Calu3 (cell line): ENCODE data around the gene XRCC5. TPM values are rescaled to one million over a fixed set of nuclear protein-coding genes. Genes with fewer than 3 reads are reported as not detected.

Experiments
- BruUV-seq: library from RNA; stranded (reverse); fragments of 400-500 nt; replicated peaks from 2 replicates; lab custom pipeline; 2021; lab: Mats Ljungman, UMichigan
- CTCF ChIA-PET: fragments of 300-600 bp; sonication (Branson Sonifier 250); formaldehyde crosslinking; loops from one replicate; lab custom pipeline; 2022; ENCODE audit warnings: antibody characterized with exemption; lab: Charles Lee
- DNase-seq: peaks from one replicate; pipeline ENCODE4 v3.0.0; 2022
- H3K27ac Mint-ChIP-seq: one replicate; pipeline ENCODE4 v1.8.0; 2022; ENCODE audit warnings: mixed read lengths; ENCODE audit not compliant: unreplicated experiment
- H3K27me3 Mint-ChIP-seq: one replicate; pipeline ENCODE4 v1.8.0; 2022; ENCODE audit warnings: mixed read lengths; ENCODE audit not compliant: unreplicated experiment
- H3K36me3 Mint-ChIP-seq: one replicate; pipeline ENCODE4 v1.8.0; 2022; ENCODE audit warnings: mild to moderate bottlenecking, moderate library complexity, mixed read lengths; ENCODE audit not compliant: insufficient read depth, unreplicated experiment
- H3K4me1 Mint-ChIP-seq: one replicate; pipeline ENCODE4 v1.8.0; 2022; ENCODE audit warnings: mild to moderate bottlenecking, low read depth, mixed read lengths; ENCODE audit not compliant: unreplicated experiment
- H3K4me3 Mint-ChIP-seq: one replicate; pipeline ENCODE4 v1.8.0; 2022; ENCODE audit warnings: mild to moderate bottlenecking, low read depth, moderate library complexity, mixed read lengths; ENCODE audit not compliant: unreplicated experiment
- H3K9me3 Mint-ChIP-seq: one replicate; pipeline ENCODE4 v1.8.0; 2022; ENCODE audit warnings: low read depth, mixed read lengths; ENCODE audit not compliant: unreplicated experiment
- intact Hi-C: fragments of 100-400 bp; cut with micrococcal nuclease; formaldehyde crosslinking; loops from one replicate; pipeline ENCODE4 v1.10.0; 2022; ENCODE audit not compliant: unreplicated experiment
- total RNA-seq: library from RNA; stranded (reverse); gene quantifications from 2 replicates; pipeline ENCODE4 v1.2.3, GENCODE V29; 2022
- TF ChIP-seq, protein P1 (sequence below): fragments of 200-600 bp; IDR thresholded peaks from one replicate; pipeline ENCODE4 v1.8.0; 2022; ENCODE audit warnings: antibody characterized with exemption; ENCODE audit not compliant: unreplicated experiment

The XRCC5 gene
- total RNA-seq, 1 experiment from 2014 or later: 313 TPM

DNA sequence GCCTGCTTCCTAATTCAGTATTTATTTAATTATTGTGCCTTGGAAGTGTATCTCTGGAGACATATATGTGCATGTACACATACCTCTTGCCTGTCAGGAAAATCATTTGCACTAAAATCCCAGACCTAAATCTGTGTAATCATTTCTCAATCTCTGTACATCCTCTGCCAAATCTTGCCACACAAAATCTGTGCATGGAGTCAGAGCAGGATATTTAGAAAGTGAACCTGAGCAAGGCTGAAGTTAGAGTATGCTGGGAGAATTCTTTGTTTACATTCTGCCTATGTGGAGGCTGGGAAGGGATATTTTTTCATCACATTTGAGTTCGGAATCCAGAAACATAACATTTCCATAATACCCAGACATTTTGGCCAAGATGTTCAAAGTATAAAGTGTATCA lies 9.3 kb downstream of the XRCC5 start:
- Mint-ChIP-seq H3K27me3 (no peaks in the 10 kb centered on the region), H3K36me3 (peaks cover 93% of the 10 kb centered on the region), H3K27ac (no peak overlapping the region), H3K9me3 (no peaks in the 10 kb centered on the region), H3K4me1 (peaks cover 34% of the 10 kb centered on the region), H3K4me3 (no peak overlapping the region)
- CTCF ChIA-PET: interaction anchor here (0.9 kb wide), 1 partner anchor 61 kb away, joined by 3 read pairs; no protein-coding TSS in a partner anchor
- BruUV-seq: no TSS peak
- TF ChIP-seq, protein P1, sequence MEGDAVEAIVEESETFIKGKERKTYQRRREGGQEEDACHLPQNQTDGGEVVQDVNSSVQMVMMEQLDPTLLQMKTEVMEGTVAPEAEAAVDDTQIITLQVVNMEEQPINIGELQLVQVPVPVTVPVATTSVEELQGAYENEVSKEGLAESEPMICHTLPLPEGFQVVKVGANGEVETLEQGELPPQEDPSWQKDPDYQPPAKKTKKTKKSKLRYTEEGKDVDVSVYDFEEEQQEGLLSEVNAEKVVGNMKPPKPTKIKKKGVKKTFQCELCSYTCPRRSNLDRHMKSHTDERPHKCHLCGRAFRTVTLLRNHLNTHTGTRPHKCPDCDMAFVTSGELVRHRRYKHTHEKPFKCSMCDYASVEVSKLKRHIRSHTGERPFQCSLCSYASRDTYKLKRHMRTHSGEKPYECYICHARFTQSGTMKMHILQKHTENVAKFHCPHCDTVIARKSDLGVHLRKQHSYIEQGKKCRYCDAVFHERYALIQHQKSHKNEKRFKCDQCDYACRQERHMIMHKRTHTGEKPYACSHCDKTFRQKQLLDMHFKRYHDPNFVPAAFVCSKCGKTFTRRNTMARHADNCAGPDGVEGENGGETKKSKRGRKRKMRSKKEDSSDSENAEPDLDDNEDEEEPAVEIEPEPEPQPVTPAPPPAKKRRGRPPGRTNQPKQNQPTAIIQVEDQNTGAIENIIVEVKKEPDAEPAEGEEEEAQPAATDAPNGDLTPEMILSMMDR: no peak
- intact Hi-C loops: no loop called here
- DNase-seq: no peak

DNA sequence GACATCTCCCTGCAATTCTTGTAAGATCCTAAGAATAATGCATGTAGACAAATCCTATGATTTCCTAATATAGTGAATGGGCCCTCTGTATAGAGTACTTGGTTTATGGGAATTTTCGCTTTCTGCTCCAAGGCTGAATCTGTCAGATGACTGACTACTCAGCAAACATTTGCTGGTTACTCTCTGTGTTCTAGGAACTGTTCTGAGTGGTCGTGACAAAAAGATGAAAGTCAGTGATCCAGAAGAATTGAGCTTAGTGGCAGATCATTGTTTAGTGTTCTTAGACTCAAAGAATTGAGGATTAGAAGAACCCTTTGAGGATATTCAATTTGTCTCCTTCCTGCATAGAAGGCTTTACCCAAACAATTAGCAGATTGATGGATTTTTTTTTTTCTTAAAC lies 10.0 kb downstream of the XRCC5 start:
- Mint-ChIP-seq H3K9me3 (no peaks in the 10 kb centered on the region), H3K36me3 (peaks cover 92% of the 10 kb centered on the region), H3K27me3 (no peaks in the 10 kb centered on the region), H3K4me3 (no peak overlapping the region), H3K4me1 (peaks cover 28% of the 10 kb centered on the region), H3K27ac (no peak overlapping the region)
- BruUV-seq: no TSS peak
- intact Hi-C loops: no loop called here
- CTCF ChIA-PET: no interaction called here
- TF ChIP-seq, protein P1: no peak
- no peak for DNase-seq

DNA sequence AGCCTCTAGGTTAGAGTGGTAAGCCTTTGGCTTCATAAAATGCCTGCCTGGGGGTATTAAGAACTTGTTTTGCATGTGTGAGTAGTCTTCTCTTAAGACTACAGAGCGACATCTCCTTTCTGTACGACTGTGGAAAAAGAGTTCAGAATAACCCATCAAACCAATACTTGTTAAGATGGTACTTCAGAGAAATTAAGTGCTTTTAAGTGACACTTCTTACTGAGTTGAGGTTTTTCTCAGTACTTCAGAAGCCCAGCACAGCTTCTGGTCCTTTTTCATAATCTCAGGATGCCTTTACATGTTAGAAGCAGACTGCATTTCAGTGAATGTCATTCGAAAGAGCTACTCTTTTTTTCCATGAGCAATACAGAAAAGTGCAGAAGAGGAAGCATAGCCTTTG lies 10.8 kb downstream of the XRCC5 start:
- TF ChIP-seq, protein P1: no peak
- Mint-ChIP-seq H3K4me1 (peaks cover 21% of the 10 kb centered on the region), H3K36me3 (peaks cover 92% of the 10 kb centered on the region), H3K27me3 (no peaks in the 10 kb centered on the region), H3K27ac (no peak overlapping the region), H3K4me3 (no peak overlapping the region), H3K9me3 (no peaks in the 10 kb centered on the region)
- CTCF ChIA-PET: interaction anchor here (0.8 kb wide), 1 partner anchor 9 kb away, joined by 3 read pairs; no protein-coding TSS in a partner anchor
- no peak for DNase-seq
- intact Hi-C loops: no loop called here
- no TSS peak for BruUV-seq

DNA sequence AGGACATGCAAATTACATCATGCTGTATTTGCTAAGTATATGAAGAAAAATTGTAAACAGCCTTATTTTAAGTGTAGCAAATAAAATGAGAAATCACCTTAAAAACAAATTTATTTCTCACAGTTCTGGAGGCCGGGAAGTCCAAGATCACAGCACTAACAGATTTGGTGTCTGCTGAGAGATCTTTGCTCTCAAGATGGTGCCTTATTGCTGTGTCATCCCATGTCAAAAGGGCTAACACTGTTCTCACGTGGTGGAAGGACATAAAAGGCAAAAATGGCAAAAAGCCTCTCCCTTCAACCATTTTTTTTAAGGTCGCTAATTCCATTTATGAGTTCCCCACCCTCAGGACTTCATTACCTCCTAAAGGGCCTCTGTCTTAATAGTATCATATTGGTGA lies 12.1 kb downstream of the XRCC5 start:
- H3K4me3 Mint-ChIP-seq: no peak overlapping the region
- TF ChIP-seq, protein P1: no peak
- CTCF ChIA-PET: interaction anchor here (0.5 kb wide), 1 partner anchor 59 kb away, joined by 3 read pairs; no protein-coding TSS in a partner anchor
- peaks cover 19% of the 10 kb centered on the region for H3K4me1 Mint-ChIP-seq
- no peaks in the 10 kb centered on the region for H3K9me3 Mint-ChIP-seq
- peaks cover 94% of the 10 kb centered on the region for H3K36me3 Mint-ChIP-seq
- no peak for DNase-seq
- H3K27ac Mint-ChIP-seq: no peak overlapping the region
- no peaks in the 10 kb centered on the region for H3K27me3 Mint-ChIP-seq
- no TSS peak for BruUV-seq
- intact Hi-C loops: no loop called here
